GM19372 (cell line): ENCODE measurements around the gene SPOP.
"Not testable (repeated sequence)": the region's sequence is repeated elsewhere in the genome, so short reads cannot be mapped to it uniquely, and the experiment has no call there.

Experiments used
- ATAC-seq: cut with Tn5 transposase; IDR thresholded peaks from one replicate; pipeline ENCODE4 v1.9.1; 2021; ENCODE audit warnings: mild to moderate bottlenecking, low read depth, moderate library complexity; ENCODE audit not compliant: unreplicated experiment

The SPOP gene

DNA sequence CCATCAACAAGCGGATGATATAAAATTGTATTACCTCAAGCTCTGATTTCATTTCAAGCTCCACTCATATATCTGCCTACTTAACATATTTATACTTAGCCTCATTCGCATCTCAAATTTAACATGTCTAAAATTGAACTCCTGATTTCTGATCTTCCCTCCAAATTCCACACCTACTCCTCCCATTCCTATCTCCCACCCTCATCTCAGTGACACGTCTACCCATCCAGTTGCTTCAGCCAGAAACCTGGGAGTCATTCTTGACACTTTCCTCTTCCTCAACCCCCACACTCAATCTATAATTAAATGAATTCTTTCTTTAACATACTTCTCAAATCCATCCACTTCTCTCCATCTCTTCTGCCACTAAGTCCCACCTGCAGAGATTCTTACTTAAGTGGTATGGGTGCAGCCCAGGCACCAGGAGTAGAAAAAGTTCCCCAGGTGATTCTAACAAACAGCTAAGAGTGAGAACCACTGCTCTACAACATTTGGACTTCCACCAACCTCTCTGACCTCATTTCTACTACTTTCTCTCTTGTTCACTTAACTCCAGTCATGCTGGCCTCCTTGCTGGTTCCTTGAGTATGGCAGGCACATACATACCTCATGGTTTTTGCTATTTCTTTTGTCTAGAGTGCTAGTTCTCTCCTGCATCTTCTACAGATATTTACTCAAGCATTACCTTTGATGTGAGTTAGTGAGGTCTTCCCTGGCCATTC is 18.1 kb downstream of the SPOP start:
- no peak for ATAC-seq

DNA sequence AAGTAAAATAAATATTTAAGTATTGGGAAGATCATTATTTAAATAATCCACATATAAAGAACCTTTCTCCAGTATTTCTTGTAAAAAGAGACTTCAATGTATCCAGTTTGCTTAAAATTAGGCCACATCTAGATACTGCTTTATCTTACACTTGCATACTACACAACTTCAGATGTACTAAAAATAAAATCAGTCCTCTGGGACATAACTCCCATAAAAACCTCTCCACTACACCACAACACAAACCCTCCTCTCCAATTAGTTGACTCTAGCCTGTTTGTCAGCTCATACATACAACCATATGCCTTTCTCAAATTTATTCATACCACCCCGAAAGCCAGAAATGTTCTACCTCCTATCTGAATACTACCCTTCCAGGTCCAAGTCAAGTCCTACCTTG is 21.6 kb downstream of the SPOP start:
- ATAC-seq: no peak

DNA sequence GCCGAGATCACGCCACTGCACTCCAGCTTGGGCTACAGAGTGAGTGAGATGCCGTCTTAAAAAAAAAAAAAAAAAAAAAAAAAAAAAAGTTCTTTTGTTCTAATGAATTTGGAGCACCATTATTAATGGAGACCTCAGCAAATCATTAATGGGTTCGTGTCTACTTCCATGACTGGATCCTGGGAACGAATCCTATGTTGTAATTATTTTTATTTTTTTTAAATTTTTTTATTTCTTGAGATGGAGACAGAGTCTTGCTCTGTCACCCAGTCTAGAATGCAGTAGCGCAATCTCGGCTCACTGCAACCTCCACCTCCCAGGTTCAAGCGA is 30.7 kb downstream of the SPOP start:
- no peak for ATAC-seq

DNA sequence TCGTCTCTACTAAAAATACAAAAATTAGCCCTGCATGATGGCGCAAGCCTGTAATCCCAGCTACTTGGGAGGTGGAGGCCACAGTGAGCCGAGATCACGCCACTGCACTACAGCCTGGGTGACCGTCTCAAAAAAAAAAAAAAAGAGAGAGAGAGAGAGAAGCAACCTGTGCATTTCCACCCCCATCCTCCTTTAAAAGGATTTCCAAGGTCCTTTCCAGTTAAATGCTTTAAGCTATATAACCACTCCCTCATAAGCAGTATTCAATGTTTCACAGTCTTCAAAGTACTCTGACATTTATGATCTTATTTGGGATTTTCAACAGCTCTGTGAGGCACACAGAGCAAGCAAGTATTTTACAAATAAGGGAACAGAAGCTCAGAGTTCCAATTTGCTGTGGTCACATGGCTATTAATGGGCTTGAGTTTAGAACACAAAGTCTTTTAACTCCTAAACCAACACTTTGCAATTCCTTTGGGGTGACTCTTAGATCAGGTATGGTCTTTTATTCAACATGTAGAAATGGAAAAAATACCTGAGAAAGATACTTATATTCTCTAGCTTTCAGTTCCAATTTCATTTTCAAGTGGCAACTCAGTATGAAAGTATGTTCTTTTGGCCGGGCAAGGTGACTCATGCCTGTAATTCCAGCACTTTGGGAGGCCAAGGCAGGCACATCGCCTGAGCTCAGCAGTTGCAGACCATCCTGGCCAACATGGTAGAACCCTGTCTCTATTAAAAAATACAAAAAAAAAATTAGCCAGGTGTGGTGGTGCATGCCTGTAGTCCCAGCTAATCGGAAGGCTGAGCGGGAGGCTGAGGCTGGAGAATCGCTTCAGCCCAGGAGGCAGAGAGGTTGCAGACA is 31.3 kb downstream of the SPOP start:
- ATAC-seq: no peak

DNA sequence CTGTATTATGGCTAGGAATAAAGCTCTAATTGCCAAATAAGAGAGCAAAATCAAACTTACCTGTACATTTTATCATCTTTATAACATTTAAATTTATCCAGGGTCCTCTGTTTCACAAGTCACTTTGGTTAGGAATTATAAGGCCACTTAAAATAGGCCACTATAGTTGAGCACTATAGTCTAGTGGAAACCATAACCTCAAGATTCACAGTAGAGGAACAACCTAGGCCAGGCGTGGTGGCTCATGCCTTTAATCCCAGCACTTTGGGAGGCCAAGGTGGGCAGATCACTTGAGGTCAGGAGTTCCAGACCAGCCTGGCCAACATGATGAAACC is 31.9 kb downstream of the SPOP start:
- not testable (repeated sequence) for ATAC-seq

DNA sequence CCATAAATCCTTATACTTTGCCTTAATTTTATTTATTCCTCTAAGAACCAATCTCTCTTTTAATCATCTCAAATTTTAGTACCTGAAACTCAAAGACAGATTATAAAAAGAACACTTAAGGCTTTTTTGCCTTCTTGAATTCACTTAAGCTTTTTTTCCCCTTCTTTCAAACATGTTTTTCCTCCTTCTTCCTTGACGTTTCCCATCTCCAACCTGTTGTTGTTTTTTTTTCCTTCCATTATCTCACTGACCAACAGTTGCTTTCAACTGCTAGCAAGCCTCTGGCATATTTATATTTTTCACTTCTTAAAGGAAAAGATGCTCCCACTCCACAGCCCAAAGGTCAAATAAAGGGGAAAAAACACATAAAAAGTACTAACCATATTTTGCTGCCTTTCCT is 32.2 kb downstream of the SPOP start:
- no peak for ATAC-seq

DNA sequence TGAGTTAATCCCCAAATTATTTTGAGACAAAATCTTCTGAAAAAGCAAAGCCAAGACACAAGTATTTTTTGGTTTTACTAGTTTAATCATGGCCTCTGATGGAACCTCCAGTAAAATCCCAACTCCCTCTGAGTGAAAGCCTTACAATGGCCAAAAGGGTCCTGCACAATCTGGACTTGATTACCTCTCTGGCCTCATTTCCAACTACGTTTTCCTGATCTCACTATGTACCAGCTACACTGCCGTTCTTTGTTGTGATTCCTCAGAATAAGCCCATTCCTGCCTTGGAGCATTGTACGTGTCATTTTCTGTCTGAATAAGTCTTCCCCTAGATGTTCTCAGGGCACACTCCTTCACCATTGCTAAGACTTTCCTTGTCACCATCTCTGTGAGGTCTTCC is 37.3 kb downstream of the SPOP start:
- ATAC-seq: no peak

DNA sequence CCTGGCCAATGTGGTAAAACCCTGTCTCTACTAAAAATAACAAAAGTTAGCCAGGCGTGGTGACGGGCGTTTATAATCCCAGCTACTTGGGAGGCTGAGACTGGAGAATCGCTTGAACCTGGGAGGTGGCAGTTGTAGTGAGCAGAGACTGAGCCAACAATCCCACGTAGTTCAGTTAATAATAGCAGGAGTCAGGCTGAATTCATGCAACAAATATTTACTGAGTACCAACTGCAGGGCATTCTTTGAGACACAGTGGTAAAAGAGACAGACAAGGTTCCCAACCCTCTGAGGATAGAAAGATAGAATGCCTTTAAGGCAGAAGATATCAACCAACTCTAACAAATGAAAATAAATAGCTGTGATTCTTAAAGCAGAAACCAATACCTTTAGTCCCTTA is 39.1 kb downstream of the SPOP start:
- no peak for ATAC-seq

DNA sequence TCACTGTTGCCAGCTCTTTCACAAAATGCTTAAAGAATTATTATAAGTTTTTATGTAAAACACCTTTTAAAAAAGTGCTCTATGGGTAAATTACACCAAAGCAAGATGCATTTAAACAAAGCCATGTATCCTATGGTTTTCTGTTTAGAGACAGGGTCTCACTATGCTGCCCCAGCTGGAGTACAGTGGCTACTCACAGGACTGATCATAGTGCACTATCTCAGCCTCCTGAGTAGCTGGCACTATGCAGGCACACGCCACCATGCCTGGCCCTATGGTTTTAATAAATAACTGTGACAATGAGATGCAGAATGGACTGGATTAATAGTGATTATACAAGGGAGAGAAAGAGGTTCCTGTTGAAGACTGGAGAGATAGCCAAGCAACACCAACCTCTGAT is 40.2 kb downstream of the SPOP start:
- no peak for ATAC-seq

DNA sequence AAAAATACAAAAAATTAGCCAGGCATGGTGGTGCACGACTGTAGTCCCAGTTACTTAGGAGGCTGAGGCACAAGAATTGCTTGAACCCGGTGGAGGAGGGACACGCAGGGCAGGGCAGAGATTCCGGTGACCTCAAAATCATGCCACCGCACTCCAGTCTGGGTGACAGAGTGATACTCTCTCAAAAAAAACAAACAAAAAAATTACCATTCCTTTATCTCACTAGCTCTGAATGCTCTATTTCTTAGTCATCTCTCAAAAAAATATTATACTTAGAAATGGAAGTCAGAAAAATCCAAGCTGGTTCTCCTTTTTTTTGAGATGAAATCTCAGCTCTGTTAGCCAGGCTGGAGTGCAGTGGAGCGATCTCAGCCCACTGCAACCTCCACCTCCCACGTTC is 40.8 kb downstream of the SPOP start:
- no peak for ATAC-seq

DNA sequence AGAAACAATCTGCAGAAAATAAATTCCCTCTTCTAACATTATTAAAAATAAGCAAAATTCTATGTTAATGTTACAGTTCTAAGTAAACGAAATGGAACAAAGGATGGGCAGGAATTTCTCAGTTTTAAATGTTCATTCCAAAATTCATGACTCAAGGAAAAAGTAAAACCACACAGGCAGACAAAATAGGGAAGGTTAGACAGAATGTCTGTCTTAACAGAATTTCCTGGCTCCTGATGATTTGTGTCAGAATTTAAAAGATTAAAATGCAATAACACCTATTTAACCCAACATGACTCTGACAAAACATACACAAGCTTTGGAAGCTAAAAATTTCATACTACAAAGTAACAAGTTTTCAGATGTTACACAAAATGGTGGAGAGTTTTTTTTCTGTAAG is 42.8 kb downstream of the SPOP start:
- ATAC-seq: no peak

DNA sequence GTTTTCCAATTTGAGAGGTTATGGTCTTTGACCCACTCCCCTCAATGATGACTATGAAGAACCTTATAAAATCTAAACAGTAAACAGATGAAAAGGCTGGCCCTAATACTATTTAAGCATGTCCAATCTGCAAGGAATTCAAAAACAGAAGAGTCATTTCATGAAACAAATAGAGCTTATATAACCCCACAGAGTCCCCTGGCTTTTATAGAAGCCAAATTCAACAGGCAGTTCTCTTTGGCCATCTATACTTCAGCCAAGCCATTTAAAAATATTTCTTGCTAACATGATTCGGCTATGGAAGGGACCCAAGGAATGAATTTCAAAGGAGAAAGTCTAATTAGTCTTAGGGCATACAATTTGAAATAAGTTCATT is 43.4 kb downstream of the SPOP start:
- ATAC-seq: no peak

DNA sequence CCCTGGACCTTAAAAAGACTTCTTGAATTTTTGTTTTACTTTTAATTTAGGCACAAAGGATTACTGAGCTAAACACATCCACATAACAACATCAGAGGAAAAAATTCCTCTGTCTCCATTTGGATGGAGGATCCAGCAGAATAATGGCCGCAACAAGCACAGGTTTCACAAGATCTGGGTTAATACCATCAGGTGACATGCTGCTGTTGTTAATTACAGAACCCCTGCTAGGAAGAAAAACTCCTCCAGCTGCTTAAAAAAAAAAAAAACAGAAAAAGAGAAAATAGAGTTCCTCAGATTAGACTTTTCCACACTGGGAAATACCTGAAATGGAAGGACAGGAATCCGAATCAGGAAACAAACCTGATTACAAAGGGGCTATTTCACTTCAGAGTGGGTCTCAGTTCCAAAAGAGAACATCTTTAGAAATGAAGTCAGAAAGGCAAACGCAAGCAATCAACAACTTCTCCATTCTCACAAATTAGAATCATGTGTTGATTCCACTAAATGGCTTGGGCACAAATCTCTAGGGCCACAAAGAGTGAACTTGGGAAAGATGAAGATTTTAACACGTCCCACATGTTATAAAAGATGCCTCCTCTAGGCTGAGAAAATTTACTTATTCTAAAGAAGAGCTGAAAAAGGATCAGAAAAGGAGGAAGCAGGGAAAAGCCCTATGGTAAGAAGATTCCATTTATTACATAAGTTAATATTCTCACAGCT is 44.0 kb downstream of the SPOP start:
- ATAC-seq: no peak

DNA sequence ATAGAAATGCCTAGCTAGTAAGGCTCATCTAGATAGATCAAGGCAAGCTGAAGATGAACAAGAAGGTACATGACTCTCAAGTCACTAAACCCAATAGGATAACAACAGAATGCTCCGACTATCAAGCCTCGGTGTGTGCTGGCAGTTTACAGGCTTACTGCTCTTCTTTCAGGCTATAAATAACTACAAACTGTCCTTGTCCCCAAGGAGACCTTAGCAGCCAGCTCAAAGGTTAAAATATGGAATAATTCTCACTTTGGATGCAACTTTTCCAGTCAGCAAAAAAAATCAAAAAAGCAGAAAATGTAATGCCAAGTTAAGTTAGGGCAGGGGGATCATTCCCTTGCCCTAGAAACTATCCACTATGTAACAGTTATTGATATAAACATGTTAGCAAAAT is 44.6 kb downstream of the SPOP start:
- no peak for ATAC-seq

DNA sequence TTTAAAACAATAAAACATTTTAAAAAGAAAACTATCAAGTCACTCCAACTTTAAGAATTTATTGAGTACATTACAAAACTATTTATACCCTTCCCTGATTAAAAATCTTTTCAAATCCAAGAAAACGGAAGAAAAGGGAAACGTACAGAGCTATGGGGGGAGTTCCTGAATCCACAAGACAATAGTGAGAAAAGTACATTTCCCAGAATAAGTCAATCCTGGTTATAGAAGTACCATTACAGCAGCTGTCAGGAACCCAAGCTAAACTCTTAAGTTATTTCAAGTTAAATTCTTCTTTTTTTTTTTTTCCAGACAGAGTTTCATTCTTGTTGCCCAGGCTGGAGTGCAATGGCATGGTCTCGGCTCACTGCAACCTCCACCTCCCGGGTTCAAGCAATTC is 45.7 kb downstream of the SPOP start:
- no peak for ATAC-seq

DNA sequence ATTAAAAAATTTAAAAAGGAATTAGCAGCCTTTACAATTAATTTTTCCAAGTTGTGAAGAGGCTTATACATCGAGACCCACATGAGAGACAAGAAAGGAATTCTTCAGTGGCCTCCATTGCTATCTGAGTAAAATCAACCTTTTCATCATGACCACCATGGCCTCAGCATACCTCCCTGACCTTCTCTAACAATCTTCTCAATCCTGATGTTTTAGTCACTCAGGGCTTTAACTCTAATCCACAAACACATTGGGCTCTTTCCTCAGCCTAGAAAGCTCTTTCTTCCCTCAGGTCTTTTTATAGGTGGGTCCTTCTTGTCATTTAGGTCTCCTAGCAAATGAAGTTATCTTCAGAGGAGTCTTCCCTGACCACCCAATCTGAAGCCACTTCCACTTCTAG is 46.4 kb downstream of the SPOP start:
- no peak for ATAC-seq

DNA sequence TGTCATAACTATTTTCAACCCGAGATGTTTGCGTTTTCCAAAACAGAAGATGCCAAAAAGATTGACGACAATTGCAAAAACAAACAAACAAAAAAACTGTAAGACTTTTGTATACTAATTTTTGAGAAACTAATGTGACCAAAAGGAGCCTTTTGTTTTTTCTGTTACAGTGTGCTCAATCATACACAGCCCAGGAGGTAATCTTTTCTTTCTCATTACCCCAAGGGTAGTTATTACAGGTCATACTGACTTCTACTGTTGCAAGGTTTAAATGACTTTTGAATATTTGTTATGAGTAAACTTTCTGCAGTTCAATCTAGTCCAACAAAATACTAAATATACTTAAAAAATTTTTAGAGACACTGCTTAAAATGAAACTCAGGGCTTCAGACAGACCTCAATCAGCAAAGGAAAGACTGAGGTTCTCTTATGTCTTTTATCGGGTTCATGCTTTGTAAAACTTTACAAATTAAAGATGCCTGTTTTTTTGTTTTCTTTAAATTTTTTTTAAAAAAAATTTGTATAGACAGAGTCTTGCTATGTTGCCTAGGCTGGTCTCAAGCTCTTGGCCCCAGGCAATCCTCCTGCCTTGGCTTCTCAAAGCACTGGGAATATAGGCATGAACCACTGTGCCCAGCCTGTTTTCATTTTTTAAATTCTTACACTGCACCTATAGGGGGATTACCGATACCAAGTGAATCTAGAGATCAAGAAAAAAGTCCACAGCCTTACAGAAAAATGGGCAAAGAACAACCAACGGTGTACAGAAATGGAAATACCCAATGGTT is 47.6 kb downstream of the SPOP start:
- no peak for ATAC-seq

DNA sequence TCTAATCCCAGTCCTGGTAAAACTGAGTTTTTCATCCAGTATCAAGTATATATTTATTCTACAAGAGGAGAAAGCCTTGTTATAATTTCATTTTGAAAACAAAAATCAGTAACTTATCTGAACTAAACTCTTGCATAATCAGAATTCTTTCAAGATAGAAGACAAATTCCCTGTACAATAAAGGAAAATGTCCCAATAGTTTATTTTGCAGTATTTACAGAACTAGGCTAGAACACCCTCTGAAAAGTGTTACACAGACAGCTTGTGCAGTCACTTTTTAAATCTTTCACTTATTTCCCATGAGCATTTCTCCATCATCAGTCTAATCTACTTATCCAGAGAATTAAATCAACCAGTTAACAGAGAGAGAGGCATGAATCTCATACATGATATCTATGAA is 48.5 kb downstream of the SPOP start:
- no peak for ATAC-seq

DNA sequence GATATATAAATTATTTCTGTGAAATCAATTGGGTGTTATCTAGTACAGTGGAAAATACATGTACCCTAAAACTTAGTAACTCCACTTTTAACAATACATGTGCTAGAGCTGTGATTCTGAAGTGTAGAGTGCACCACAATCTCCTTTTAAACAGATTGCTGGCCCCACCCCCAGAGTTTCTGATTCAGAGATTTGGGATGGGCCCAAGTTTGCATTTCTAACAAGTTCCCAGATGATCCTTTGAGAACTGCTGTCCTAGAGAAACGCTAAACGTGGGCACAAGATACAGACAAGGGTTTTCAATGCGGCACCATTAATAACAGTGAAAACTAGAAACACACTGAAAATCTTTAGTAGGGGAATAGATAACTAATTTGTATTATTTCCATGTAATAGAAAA is 53.0 kb downstream of the SPOP start:
- no peak for ATAC-seq

DNA sequence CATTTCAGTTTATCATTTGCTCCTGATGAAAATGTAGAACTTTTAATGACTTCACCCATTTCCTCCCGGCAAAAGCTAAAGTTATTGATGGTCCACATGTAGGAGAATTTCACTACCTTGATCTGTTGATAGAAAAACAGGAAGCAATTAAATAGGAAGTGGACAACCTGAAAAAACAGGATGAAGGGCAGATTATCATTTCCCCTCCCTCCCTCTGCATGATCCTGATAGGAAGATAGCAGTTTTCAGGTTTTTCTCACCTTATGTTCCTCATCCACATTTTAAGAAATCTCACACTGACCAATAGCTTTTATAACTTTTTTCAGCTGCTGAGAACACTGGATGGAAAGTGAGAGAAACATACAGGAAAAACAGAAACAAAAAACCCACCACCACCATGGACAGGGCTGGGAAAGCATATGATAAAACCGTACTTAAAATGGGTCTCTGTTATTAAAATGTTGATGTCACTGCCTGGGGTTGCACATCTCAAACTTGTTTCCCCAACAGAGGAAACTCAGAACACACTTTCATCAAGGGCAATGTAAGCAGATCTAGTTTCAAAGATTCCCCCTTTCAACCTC is 55.9 kb downstream of the SPOP start:
- no peak for ATAC-seq

DNA sequence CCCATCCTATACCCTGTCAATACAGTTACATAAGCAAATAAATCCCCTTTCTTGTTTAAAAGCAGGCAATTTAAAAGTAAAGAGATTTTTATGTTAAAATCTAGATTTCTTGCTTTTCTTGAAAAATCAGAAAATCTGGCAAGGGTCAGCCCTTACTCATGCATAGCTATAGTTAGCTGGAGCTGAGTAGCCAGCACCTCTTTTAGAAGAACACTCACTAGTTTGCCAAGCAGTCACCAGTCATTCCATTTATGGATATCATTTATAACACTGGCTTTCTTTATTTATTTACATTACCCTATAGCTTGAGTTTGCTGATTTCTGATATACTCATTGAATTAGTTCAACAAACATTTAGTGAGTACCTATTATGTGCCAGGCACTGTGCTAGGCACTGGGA is 56.5 kb downstream of the SPOP start:
- ATAC-seq: no peak
